ENCODE data around the gene FMN1. TPM values are rescaled to one million over a fixed set of nuclear protein-coding genes. Genes with fewer than 3 reads are reported as not detected.
A peak's percentile ranks its signal among the peaks of the same experiment; 100 is the strongest.

Gene FMN1
- total RNA-seq, 1 experiment from 2014 or later, result 1.2 TPM

DNA sequence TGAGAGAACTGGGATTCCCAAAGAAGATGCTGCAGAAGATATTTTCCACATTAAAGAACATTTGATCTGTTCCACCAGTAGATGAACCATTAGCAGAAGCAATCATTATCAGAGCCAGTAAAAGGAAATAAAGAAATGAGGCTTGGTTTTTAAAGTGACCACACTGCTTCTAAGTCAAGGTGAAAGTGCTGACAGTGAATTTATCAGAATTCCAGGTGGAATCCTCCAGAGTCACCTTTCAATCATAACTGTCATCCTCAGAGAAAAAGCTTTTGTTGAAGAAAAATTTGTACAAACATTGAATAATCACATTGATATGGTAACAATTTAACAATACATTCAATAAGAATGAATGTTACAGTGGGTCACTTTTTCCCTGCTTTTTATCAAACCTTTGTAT, 376.9 kb downstream of the FMN1 start:
- no peak for DNase-seq (ENCODE audit: unreplicated experiment)
- no peak overlapping the region for H3K4me3 Mint-ChIP-seq (ENCODE audit: unreplicated experiment)
- no peak overlapping the region for H3K27ac Mint-ChIP-seq (ENCODE audit: low read depth, unreplicated experiment)
- no peaks in the 10 kb centered on the region for H3K4me1 Mint-ChIP-seq (ENCODE audit: insufficient read depth, unreplicated experiment)
- H3K36me3 Mint-ChIP-seq (ENCODE audit: insufficient read depth, unreplicated experiment), result no peaks in the 10 kb centered on the region
- ChIA-PET POLR2A (no interaction called here), CTCF (interaction anchor here (1.8 kb wide), 1 partner anchor 26 kb away, joined by 6 read pairs; no protein-coding TSS in a partner anchor)
- no peaks in the 10 kb centered on the region for H3K27me3 Mint-ChIP-seq (ENCODE audit: insufficient read depth, unreplicated experiment)
- TF ChIP-seq, protein P1, sequence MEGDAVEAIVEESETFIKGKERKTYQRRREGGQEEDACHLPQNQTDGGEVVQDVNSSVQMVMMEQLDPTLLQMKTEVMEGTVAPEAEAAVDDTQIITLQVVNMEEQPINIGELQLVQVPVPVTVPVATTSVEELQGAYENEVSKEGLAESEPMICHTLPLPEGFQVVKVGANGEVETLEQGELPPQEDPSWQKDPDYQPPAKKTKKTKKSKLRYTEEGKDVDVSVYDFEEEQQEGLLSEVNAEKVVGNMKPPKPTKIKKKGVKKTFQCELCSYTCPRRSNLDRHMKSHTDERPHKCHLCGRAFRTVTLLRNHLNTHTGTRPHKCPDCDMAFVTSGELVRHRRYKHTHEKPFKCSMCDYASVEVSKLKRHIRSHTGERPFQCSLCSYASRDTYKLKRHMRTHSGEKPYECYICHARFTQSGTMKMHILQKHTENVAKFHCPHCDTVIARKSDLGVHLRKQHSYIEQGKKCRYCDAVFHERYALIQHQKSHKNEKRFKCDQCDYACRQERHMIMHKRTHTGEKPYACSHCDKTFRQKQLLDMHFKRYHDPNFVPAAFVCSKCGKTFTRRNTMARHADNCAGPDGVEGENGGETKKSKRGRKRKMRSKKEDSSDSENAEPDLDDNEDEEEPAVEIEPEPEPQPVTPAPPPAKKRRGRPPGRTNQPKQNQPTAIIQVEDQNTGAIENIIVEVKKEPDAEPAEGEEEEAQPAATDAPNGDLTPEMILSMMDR (IDR thresholded peaks at IDR 0.05; ENCODE audit: unreplicated experiment), result no peak
- no peaks in the 10 kb centered on the region for H3K9me3 Mint-ChIP-seq (ENCODE audit: unreplicated experiment)
- BruUV-seq (replicated peaks), result no TSS peak
- intact Hi-C loops (cut with micrococcal nuclease), result no loop called here

DNA sequence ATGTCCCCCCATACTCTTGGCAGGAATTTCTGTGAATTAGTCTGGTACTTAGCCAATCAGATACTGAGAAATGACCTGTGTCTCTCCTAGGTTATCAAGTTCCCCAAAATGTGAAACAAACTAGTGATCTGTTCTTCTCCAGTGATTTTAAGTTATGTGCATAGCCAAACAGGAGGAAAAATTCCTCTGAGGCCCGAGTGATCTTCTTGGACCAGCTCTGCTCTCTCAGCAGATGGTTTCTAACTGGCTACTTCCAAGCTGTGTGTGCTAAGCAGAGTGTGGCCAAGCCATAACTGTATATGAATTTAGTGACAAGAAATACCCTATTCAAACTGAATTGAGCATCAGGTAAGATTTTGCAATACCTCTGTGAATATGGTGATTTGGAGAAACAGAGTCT, 387.2 kb downstream of the FMN1 start:
- TF ChIP-seq, protein P1 (IDR thresholded peaks at IDR 0.05; ENCODE audit: unreplicated experiment), result no peak
- Mint-ChIP-seq H3K36me3 (ENCODE audit: insufficient read depth, unreplicated experiment) (peaks cover 7% of the 10 kb centered on the region), H3K27ac (ENCODE audit: low read depth, unreplicated experiment) (no peak overlapping the region), H3K4me1 (ENCODE audit: insufficient read depth, unreplicated experiment) (peaks cover 4% of the 10 kb centered on the region), H3K4me3 (ENCODE audit: unreplicated experiment) (no peak overlapping the region), H3K9me3 (ENCODE audit: unreplicated experiment) (no peaks in the 10 kb centered on the region), H3K27me3 (ENCODE audit: insufficient read depth, unreplicated experiment) (no peaks in the 10 kb centered on the region)
- DNase-seq (ENCODE audit: unreplicated experiment), result no peak
- no TSS peak for BruUV-seq (replicated peaks)
- intact Hi-C loops (cut with micrococcal nuclease), result no loop called here
- POLR2A ChIA-PET, result no interaction called here
- CTCF ChIA-PET, result interaction anchor here (0.6 to 1.2 kb wide), 4 partner anchors 20 to 325 kb away, joined by 3 to 4 read pairs (median 3); no protein-coding TSS in a partner anchor

DNA sequence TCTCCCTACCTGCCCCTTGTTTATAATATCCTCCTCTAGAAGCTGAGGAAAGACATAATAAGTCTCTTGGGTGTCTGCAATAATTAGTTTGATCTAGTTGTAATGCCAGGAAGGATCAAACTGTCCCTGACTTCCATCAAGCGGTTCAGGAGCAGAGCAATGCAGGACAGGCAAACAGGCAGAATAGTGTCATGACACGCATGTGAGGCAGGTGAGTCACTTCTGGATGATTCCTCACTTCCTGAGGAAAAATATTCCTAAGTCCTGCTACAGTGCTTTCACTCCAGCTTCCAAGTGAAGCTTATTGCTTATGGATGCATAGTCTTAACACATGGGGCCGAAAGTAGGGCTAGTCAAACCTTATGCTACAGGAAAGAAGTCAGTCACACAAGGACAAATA, 390.9 kb downstream of the FMN1 start:
- no peak for DNase-seq (ENCODE audit: unreplicated experiment)
- no peak overlapping the region for H3K27ac Mint-ChIP-seq (ENCODE audit: low read depth, unreplicated experiment)
- H3K36me3 Mint-ChIP-seq (ENCODE audit: insufficient read depth, unreplicated experiment), result no peaks in the 10 kb centered on the region
- H3K27me3 Mint-ChIP-seq (ENCODE audit: insufficient read depth, unreplicated experiment), result no peaks in the 10 kb centered on the region
- TF ChIP-seq, protein P1 (IDR thresholded peaks at IDR 0.05; ENCODE audit: unreplicated experiment), result no peak
- H3K4me1 Mint-ChIP-seq (ENCODE audit: insufficient read depth, unreplicated experiment), result peaks cover 10% of the 10 kb centered on the region
- ChIA-PET POLR2A (no interaction called here), CTCF (interaction anchor here (1.1 kb wide), 1 partner anchor 40 kb away, joined by 3 read pairs; no protein-coding TSS in a partner anchor)
- H3K4me3 Mint-ChIP-seq (ENCODE audit: unreplicated experiment), result no peak overlapping the region
- intact Hi-C loops (cut with micrococcal nuclease), result no loop called here
- no TSS peak for BruUV-seq (replicated peaks)
- H3K9me3 Mint-ChIP-seq (ENCODE audit: unreplicated experiment), result no peaks in the 10 kb centered on the region

- TF ChIP-seq, protein P1 (IDR thresholded peaks at IDR 0.05; ENCODE audit: unreplicated experiment), result no peak
- peak; percentile 65 for DNase-seq (ENCODE audit: unreplicated experiment)
- Mint-ChIP-seq H3K4me1 (ENCODE audit: insufficient read depth, unreplicated experiment) (peaks cover 10% of the 10 kb centered on the region), H3K9me3 (ENCODE audit: unreplicated experiment) (no peaks in the 10 kb centered on the region), H3K36me3 (ENCODE audit: insufficient read depth, unreplicated experiment) (no peaks in the 10 kb centered on the region), H3K27ac (ENCODE audit: low read depth, unreplicated experiment) (no peak overlapping the region), H3K4me3 (ENCODE audit: unreplicated experiment) (no peak overlapping the region), H3K27me3 (ENCODE audit: insufficient read depth, unreplicated experiment) (no peaks in the 10 kb centered on the region)
- ChIA-PET CTCF (interaction anchor here (0.6 to 1.0 kb wide), 2 partner anchors 48 to 140 kb away, joined by 3 to 5 read pairs; no protein-coding TSS in a partner anchor), POLR2A (no interaction called here)
- intact Hi-C loops (cut with micrococcal nuclease), result no loop called here
- BruUV-seq (replicated peaks), result no TSS peak
Observed at GRCh38 chr15:32802286-32802936, 392.1 kb downstream of the FMN1 start.

Measured in MCF 10A (cell line).